GM23338 (cell line): ENCODE measurements around the gene GALNT13. TPM values are rescaled to one million over a fixed set of nuclear protein-coding genes. Genes with fewer than 3 reads are reported as not detected.

Experiments used
- ATAC-seq: fragments of 200-7000 bp; cut with Tn5 transposase; 3 replicates; pipeline ENCODE4 v1.9.1; 2020
- DNase-seq: peaks from one replicate; pipeline ENCODE4 v3.0.0-alpha.2; 2015; ENCODE audit warnings: low spot score
- H2AFZ ChIP-seq: fragments of 200-600 bp; sonication (generic); 2 replicates; pipeline ENCODE4 v1.8.0; 2016; ENCODE audit warnings: antibody characterized with exemption, mild to moderate bottlenecking, moderate library complexity
- H3F3A ChIP-seq: fragments of 200-600 bp; sonication (generic); replicated peaks from 2 replicates; pipeline ENCODE4 v1.8.0; 2017; ENCODE audit warnings: antibody characterized with exemption, mixed run types, low read depth
- H3K27ac ChIP-seq: fragments of 200-600 bp; sonication (generic); 2 replicates; pipeline ENCODE4 v1.6.1; 2016; ENCODE audit warnings: low read depth
- H3K27me3 ChIP-seq: fragments of 200-600 bp; sonication (generic); 2 replicates; pipeline ENCODE4 v1.8.0; 2016; ENCODE audit warnings: mild to moderate bottlenecking, mixed run types, moderate library complexity; ENCODE audit not compliant: insufficient read depth
- H3K36me3 ChIP-seq: fragments of 200-600 bp; sonication (generic); 2 replicates; pipeline ENCODE4 v1.8.0; 2016; ENCODE audit warnings: mild to moderate bottlenecking; ENCODE audit not compliant: insufficient read depth
- H3K4me1 ChIP-seq: fragments of 200-600 bp; sonication (generic); 2 replicates; pipeline ENCODE4 v1.8.0; 2016; ENCODE audit warnings: mild to moderate bottlenecking, moderate library complexity; ENCODE audit not compliant: insufficient read depth
- H3K4me2 ChIP-seq: fragments of 200-600 bp; sonication (generic); 2 replicates; pipeline ENCODE4 v1.7.1; 2017; ENCODE audit warnings: mixed run types
- H3K4me3 ChIP-seq: fragments of 200-600 bp; sonication (generic); 2 replicates; pipeline ENCODE4 v1.6.1; 2016; ENCODE audit warnings: mixed run types
- H3K79me2 ChIP-seq: fragments of 200-600 bp; sonication (generic); replicated peaks from 2 replicates; pipeline ENCODE4 v1.8.0; 2017; ENCODE audit warnings: mild to moderate bottlenecking; ENCODE audit not compliant: insufficient read depth
- H3K9me2 ChIP-seq: fragments of 200-600 bp; sonication (generic); 2 replicates; pipeline ENCODE4 v1.8.0; 2017; ENCODE audit not compliant: insufficient read depth
- H4K20me1 ChIP-seq: fragments of 200-600 bp; sonication (generic); replicated peaks from 2 replicates; pipeline ENCODE4 v1.8.0; 2017; ENCODE audit warnings: mild to moderate bottlenecking; ENCODE audit not compliant: insufficient read depth
- H3K27ac Mint-ChIP-seq: 2 replicates; pipeline ENCODE4 v1.8.0; 2020; ENCODE audit warnings: inconsistent platforms, mild to moderate bottlenecking, moderate library complexity, mixed read lengths
- H3K27me3 Mint-ChIP-seq: 3 replicates; pipeline ENCODE4 v1.8.0; 2022; ENCODE audit warnings: low read depth, mild to moderate bottlenecking, moderate library complexity, mixed read lengths, inconsistent platforms; ENCODE audit not compliant: insufficient read depth, poor library complexity
- H3K36me3 Mint-ChIP-seq: 3 replicates; pipeline ENCODE4 v1.8.0; 2021; ENCODE audit warnings: low read depth, mild to moderate bottlenecking, inconsistent platforms, moderate library complexity, mixed read lengths
- H3K4me1 Mint-ChIP-seq: 3 replicates; pipeline ENCODE4 v1.8.0; 2020; ENCODE audit warnings: mild to moderate bottlenecking, inconsistent platforms, mixed read lengths
- H3K4me3 Mint-ChIP-seq: 3 replicates; pipeline ENCODE4 v1.8.0; 2021; ENCODE audit warnings: moderate library complexity, mild to moderate bottlenecking, inconsistent platforms, mixed read lengths
- H3K9me3 Mint-ChIP-seq: 3 replicates; pipeline ENCODE4 v1.8.0; 2020; ENCODE audit warnings: moderate library complexity, mild to moderate bottlenecking, inconsistent platforms, mixed read lengths
- NANOG ChIP-seq: IDR thresholded peaks from 2 replicates; pipeline ENCODE4 v1.6.1; 2016; ENCODE audit warnings: antibody characterized with exemption, borderline replicate concordance
- POLR2AphosphoS5 ChIP-seq: IDR thresholded peaks from 2 replicates; pipeline ENCODE4 v1.6.1; 2016; ENCODE audit warnings: antibody characterized with exemption, low read depth
- ZNF114 ChIP-seq: fragments of 250-450 bp; sonication (Bioruptor Pico); IDR thresholded peaks from 2 replicates; pipeline ENCODE4 v1.5.0; 2020; ENCODE audit warnings: mild to moderate bottlenecking, moderate library complexity
- polyA plus RNA-seq: library from polyadenylated mRNA; unstranded; fragments of >200 nt; fragmentation: Nextera tagmentation; extraction: Ambion mirVana; gene quantifications from 2 replicates; pipeline ENCODE4 v1.2.1, GENCODE V29; 2016
- total RNA-seq: library from RNA; depleted of rRNA; stranded (reverse); fragments of >200 nt; shearing (Covaris generic); gene quantifications from 2 replicates; pipeline ENCODE4 v1.2.3, GENCODE V29; 2014
- TF ChIP-seq, protein P1 (sequence below), 2 experiments: fragments of 200-600 bp in 1 of 2; sonication (generic) in 1 of 2; conservative IDR thresholded peaks; 2 replicates each; pipeline versions ENCODE4 v1.5.1 to v1.6.1; 2016 to 2017; ENCODE audit warnings: antibody characterized with exemption in 2 of 2, low read depth in 2 of 2, mild to moderate bottlenecking in 2 of 2, moderate library complexity in 1 of 2
- TF ChIP-seq, protein P2 (sequence below): fragments of 250-450 bp; sonication (Bioruptor Pico); IDR thresholded peaks from 2 replicates; pipeline ENCODE4 v1.5.0; 2020; ENCODE audit warnings: mild to moderate bottlenecking, moderate library complexity
- TF ChIP-seq, protein P3 (sequence below): IDR thresholded peaks from one replicate; pipeline ENCODE4 v1.6.1; 2018; ENCODE audit warnings: antibody characterized with exemption; ENCODE audit not compliant: unreplicated experiment

Gene GALNT13
- total and polyA plus RNA-seq, 2 experiments from 2014 or later: 3.5 to 5.2 TPM

DNA sequence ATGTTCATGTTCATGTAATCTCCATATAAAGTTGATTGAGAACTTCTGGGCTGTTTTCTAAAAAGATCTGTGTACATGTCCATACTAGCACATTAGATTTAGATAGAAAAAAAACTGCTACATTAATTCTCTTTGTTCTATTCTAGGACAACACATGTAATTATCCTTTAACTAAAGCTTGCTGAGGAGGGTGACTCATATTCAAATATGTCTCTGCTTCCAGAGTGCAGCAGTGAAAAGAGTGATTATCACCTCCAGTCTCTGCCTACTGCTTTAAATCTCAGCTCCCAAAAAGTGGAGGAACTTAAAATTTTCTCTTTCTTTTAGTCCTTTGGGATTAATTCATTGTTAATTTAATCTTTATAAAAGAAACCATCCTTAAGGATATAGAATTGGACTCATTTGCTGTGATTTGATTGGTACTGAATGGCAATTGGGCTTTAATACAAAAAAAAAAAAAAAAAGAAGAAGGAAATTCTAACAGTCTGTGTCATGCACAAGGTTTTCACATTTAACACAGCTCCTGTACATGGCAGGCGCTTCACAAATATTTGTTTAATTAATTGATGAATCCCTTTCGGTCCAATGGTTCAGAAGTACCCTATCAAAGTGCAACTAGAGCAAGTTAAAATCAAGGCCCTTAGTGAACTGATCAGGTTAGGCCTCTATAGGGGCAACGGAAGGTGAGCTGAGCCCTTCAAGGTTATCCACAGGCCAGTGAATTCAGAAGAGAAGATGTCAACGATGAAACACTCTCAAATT is 612.8 kb downstream of the GALNT13 start:
- ATAC-seq (peak; percentile 26; the same call in 1 of the 3 replicates), DNase-seq (peak; percentile 4)
- Histone ChIP-seq H3K27ac (no peak overlapping the region), H3K4me2 (no peak overlapping the region), H4K20me1 (no peaks in the 10 kb centered on the region), H3K4me3 (no peak overlapping the region), H3K9me2 (no peaks in the 10 kb centered on the region), H2AFZ (0 out of 2 replicates have a peak overlapping the region, but pooled peaks have one; percentile 15), H3K79me2 (no peaks in the 10 kb centered on the region), H3K4me1 (peaks cover 40% of the 10 kb centered on the region), H3K36me3 (no peaks in the 10 kb centered on the region), H3K27me3 (no peaks in the 10 kb centered on the region), H3F3A (no peaks in the 10 kb centered on the region)
- H3K27ac Mint-ChIP-seq: peak overlapping the region; percentile 25; the same call in 1 of the 2 replicates
- no peak for TF ChIP-seq ZNF114 (CRISPR knock-in tag)
- H3K36me3 Mint-ChIP-seq: no peaks in the 10 kb centered on the region
- H3K9me3 Mint-ChIP-seq: no peaks in the 10 kb centered on the region
- no peaks in the 10 kb centered on the region for H3K27me3 Mint-ChIP-seq
- H3K4me3 Mint-ChIP-seq: no peak overlapping the region
- H3K4me1 Mint-ChIP-seq: peaks cover 41% of the 10 kb centered on the region

DNA sequence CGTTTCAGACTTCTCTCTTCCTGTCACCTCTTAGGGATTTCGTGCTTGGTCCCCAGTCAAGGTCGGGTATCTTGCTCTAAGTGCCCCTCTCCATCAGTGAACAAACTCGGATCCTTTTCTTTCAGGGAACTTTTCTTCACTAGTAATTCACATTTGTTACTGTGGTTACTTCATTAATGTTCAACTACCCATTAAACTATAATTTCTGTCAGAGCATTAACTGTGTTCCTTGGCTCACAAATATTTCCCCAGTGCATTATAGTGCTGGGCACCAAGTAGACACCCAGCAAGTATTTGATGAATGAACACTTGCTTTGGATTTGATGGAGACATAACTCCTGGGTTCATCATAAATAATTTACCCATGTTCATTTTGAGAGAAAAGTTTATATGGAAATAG is 617.1 kb downstream of the GALNT13 start:
- Histone ChIP-seq H3K4me2 (no peak overlapping the region), H4K20me1 (no peaks in the 10 kb centered on the region), H3K36me3 (no peaks in the 10 kb centered on the region), H3K4me3 (no peak overlapping the region), H3K27ac (no peak overlapping the region), H3K4me1 (peaks cover 6% of the 10 kb centered on the region), H2AFZ (no peak overlapping the region), H3K9me2 (0 out of 2 replicates have a peak, but pooled peaks cover 2% of the 10 kb centered on the region), H3F3A (no peaks in the 10 kb centered on the region), H3K27me3 (no peaks in the 10 kb centered on the region), H3K79me2 (no peaks in the 10 kb centered on the region)
- Mint-ChIP-seq H3K27ac (no peak overlapping the region), H3K4me1 (peaks cover 10% of the 10 kb centered on the region), H3K27me3 (no peaks in the 10 kb centered on the region), H3K36me3 (no peaks in the 10 kb centered on the region), H3K9me3 (no peaks in the 10 kb centered on the region; the same call in 2 of the 3 replicates), H3K4me3 (no peak overlapping the region)
- DNase-seq (no peak), ATAC-seq (no peak)
- TF ChIP-seq NANOG (no peak), POLR2AphosphoS5 (no peak)
- TF ChIP-seq, protein P1, sequence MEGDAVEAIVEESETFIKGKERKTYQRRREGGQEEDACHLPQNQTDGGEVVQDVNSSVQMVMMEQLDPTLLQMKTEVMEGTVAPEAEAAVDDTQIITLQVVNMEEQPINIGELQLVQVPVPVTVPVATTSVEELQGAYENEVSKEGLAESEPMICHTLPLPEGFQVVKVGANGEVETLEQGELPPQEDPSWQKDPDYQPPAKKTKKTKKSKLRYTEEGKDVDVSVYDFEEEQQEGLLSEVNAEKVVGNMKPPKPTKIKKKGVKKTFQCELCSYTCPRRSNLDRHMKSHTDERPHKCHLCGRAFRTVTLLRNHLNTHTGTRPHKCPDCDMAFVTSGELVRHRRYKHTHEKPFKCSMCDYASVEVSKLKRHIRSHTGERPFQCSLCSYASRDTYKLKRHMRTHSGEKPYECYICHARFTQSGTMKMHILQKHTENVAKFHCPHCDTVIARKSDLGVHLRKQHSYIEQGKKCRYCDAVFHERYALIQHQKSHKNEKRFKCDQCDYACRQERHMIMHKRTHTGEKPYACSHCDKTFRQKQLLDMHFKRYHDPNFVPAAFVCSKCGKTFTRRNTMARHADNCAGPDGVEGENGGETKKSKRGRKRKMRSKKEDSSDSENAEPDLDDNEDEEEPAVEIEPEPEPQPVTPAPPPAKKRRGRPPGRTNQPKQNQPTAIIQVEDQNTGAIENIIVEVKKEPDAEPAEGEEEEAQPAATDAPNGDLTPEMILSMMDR (conservative IDR thresholded peaks at IDR 0.05; ENCODE audit: low read depth in 2 of 2): no peak
- TF ChIP-seq, protein P2, sequence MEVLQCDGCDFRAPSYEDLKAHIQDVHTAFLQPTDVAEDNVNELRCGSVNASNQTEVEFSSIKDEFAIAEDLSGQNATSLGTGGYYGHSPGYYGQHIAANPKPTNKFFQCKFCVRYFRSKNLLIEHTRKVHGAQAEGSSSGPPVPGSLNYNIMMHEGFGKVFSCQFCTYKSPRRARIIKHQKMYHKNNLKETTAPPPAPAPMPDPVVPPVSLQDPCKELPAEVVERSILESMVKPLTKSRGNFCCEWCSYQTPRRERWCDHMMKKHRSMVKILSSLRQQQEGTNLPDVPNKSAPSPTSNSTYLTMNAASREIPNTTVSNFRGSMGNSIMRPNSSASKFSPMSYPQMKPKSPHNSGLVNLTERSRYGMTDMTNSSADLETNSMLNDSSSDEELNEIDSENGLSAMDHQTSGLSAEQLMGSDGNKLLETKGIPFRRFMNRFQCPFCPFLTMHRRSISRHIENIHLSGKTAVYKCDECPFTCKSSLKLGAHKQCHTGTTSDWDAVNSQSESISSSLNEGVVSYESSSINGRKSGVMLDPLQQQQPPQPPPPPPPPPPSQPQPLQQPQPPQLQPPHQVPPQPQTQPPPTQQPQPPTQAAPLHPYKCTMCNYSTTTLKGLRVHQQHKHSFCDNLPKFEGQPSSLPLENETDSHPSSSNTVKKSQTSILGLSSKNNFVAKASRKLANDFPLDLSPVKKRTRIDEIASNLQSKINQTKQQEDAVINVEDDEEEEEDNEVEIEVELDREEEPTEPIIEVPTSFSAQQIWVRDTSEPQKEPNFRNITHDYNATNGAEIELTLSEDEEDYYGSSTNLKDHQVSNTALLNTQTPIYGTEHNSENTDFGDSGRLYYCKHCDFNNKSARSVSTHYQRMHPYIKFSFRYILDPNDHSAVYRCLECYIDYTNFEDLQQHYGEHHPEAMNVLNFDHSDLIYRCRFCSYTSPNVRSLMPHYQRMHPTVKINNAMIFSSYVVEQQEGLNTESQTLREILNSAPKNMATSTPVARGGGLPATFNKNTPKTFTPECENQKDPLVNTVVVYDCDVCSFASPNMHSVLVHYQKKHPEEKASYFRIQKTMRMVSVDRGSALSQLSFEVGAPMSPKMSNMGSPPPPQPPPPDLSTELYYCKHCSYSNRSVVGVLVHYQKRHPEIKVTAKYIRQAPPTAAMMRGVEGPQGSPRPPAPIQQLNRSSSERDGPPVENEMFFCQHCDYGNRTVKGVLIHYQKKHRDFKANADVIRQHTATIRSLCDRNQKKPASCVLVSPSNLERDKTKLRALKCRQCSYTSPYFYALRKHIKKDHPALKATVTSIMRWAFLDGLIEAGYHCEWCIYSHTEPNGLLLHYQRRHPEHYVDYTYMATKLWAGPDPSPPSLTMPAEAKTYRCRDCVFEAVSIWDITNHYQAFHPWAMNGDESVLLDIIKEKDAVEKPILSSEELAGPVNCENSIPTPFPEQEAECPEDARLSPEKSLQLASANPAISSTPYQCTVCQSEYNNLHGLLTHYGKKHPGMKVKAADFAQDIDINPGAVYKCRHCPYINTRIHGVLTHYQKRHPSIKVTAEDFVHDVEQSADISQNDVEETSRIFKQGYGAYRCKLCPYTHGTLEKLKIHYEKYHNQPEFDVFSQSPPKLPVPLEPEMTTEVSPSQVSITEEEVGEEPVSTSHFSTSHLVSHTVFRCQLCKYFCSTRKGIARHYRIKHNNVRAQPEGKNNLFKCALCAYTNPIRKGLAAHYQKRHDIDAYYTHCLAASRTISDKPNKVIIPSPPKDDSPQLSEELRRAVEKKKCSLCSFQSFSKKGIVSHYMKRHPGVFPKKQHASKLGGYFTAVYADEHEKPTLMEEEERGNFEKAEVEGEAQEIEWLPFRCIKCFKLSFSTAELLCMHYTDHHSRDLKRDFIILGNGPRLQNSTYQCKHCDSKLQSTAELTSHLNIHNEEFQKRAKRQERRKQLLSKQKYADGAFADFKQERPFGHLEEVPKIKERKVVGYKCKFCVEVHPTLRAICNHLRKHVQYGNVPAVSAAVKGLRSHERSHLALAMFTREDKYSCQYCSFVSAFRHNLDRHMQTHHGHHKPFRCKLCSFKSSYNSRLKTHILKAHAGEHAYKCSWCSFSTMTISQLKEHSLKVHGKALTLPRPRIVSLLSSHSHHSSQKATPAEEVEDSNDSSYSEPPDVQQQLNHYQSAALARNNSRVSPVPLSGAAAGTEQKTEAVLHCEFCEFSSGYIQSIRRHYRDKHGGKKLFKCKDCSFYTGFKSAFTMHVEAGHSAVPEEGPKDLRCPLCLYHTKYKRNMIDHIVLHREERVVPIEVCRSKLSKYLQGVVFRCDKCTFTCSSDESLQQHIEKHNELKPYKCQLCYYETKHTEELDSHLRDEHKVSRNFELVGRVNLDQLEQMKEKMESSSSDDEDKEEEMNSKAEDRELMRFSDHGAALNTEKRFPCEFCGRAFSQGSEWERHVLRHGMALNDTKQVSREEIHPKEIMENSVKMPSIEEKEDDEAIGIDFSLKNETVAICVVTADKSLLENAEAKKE (CRISPR knock-in tag): no peak
- TF ChIP-seq, protein P3, sequence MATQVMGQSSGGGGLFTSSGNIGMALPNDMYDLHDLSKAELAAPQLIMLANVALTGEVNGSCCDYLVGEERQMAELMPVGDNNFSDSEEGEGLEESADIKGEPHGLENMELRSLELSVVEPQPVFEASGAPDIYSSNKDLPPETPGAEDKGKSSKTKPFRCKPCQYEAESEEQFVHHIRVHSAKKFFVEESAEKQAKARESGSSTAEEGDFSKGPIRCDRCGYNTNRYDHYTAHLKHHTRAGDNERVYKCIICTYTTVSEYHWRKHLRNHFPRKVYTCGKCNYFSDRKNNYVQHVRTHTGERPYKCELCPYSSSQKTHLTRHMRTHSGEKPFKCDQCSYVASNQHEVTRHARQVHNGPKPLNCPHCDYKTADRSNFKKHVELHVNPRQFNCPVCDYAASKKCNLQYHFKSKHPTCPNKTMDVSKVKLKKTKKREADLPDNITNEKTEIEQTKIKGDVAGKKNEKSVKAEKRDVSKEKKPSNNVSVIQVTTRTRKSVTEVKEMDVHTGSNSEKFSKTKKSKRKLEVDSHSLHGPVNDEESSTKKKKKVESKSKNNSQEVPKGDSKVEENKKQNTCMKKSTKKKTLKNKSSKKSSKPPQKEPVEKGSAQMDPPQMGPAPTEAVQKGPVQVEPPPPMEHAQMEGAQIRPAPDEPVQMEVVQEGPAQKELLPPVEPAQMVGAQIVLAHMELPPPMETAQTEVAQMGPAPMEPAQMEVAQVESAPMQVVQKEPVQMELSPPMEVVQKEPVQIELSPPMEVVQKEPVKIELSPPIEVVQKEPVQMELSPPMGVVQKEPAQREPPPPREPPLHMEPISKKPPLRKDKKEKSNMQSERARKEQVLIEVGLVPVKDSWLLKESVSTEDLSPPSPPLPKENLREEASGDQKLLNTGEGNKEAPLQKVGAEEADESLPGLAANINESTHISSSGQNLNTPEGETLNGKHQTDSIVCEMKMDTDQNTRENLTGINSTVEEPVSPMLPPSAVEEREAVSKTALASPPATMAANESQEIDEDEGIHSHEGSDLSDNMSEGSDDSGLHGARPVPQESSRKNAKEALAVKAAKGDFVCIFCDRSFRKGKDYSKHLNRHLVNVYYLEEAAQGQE: no peak
